Measurements from ENCODE around the gene KRTAP4-3.
"Not testable (repeated sequence)": the region's sequence is repeated elsewhere in the genome, so short reads cannot be mapped to it uniquely, and the experiment has no call there.

KRTAP4-3 gene

GRCh38 chr17:41168121-41168520 is at the start of gene KRTAP4-3:
TSS of gene KRTAP4-3 (minus strand) at chr17:41168221. CDS start at chr17:41168172, 49 bp downstream.
- Histone ChIP-seq H3K27ac (ENCODE audit: low read length) (no peak within 1 kb of the TSS), H3K27me3 (ENCODE audit: low read depth, low read length) (no peaks in the 10 kb centered on the region), H3K4me1 (ENCODE audit: control insufficient read depth in 1 of 2, insufficient read depth in 2 of 2, low read length in 2 of 2) (no peaks in the 10 kb centered on the region), H3K4me3 (ENCODE audit: low read depth in 1 of 2, low read length in 2 of 2) (no peak within 1 kb of the TSS), H3K36me3 (ENCODE audit: control insufficient read depth in 1 of 2, insufficient read depth in 2 of 2, low read length in 2 of 2) (no peaks in the 10 kb centered on the region), H3K9me3 (ENCODE audit: control insufficient read depth in 1 of 2, low read length in 2 of 2) (no peaks in the 10 kb centered on the region)

GRCh38 chr17:41215681-41216080 is 47.7 kb upstream of the KRTAP4-3 start:
- Histone ChIP-seq H3K4me3 (ENCODE audit: low read depth in 1 of 2, low read length in 2 of 2) (no peak overlapping the region), H3K27me3 (ENCODE audit: low read depth, low read length) (no peaks in the 10 kb centered on the region), H3K4me1 (ENCODE audit: control insufficient read depth in 1 of 2, insufficient read depth in 2 of 2, low read length in 2 of 2) (no peaks in the 10 kb centered on the region), H3K9me3 (ENCODE audit: control insufficient read depth in 1 of 2, low read length in 2 of 2) (no peaks in the 10 kb centered on the region), H3K27ac (ENCODE audit: low read length) (no peak overlapping the region), H3K36me3 (ENCODE audit: control insufficient read depth in 1 of 2, insufficient read depth in 2 of 2, low read length in 2 of 2) (no peaks in the 10 kb centered on the region)

DNA sequence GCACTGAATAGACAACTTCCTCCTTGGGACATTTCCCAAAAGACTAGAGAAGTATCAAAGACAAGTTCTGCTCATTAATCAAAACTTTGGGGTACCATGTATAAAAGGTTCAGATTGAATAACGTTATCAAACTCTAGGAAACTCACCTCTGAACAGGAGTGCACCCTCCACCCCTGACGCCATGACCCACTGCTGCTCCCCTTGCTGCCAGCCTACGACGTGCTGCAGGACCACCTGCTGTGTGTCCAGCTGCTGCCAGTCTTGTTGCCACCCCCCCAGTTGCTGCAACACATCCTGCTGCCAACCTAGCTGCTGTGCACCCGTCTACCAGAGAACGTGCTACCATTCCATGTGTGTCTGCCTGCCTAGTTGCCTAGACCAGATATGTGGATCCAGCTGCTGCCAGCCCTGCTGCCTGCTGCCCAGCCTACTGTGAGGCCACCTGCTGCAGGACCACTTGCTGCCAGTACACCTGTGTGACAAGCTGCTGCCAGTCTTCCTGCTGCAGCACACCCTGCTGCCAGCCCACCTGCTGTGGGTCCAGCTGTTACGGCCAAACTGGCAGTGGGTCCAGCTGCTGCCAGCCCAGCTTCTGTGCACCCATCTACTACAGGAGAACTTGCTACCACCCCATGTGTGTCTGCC is 44.6 kb upstream of the KRTAP4-3 start:
- Histone ChIP-seq H3K9me3 (ENCODE audit: control insufficient read depth in 1 of 2, low read length in 2 of 2) (peaks cover 0 to 2% of the 10 kb centered on the region in 2 donors), H3K27me3 (ENCODE audit: low read depth, low read length) (no peaks in the 10 kb centered on the region), H3K4me1 (ENCODE audit: control insufficient read depth in 1 of 2, insufficient read depth in 2 of 2, low read length in 2 of 2) (no peaks in the 10 kb centered on the region)

GRCh38 chr17:41211845-41212466 is 43.9 kb upstream of the KRTAP4-3 start:
- Histone ChIP-seq H3K27ac (ENCODE audit: low read length) (no peak overlapping the region), H3K36me3 (ENCODE audit: control insufficient read depth in 1 of 2, insufficient read depth in 2 of 2, low read length in 2 of 2) (no peaks in the 10 kb centered on the region), H3K4me1 (ENCODE audit: control insufficient read depth in 1 of 2, insufficient read depth in 2 of 2, low read length in 2 of 2) (no peaks in the 10 kb centered on the region), H3K4me3 (ENCODE audit: low read depth in 1 of 2, low read length in 2 of 2) (no peak overlapping the region), H3K9me3 (ENCODE audit: control insufficient read depth in 1 of 2, low read length in 2 of 2) (peaks cover 0 to 3% of the 10 kb centered on the region in 2 donors), H3K27me3 (ENCODE audit: low read depth, low read length) (no peaks in the 10 kb centered on the region)

More for the DNA sequence above, 44.6 kb upstream of the KRTAP4-3 start:
- Histone ChIP-seq H3K36me3 (ENCODE audit: control insufficient read depth in 1 of 2, insufficient read depth in 2 of 2, low read length in 2 of 2) (no peaks in the 10 kb centered on the region), H3K4me3 (ENCODE audit: low read depth in 1 of 2, low read length in 2 of 2) (no peak overlapping the region), H3K27ac (ENCODE audit: low read length) (no peak overlapping the region)

GRCh38 chr17:41199421-41200078 is 31.5 kb upstream of the KRTAP4-3 start:
- no peak overlapping the region for H3K4me3 ChIP-seq (ENCODE audit: low read depth in 1 of 2, low read length in 2 of 2)
- no peaks in the 10 kb centered on the region for H3K4me1 ChIP-seq (ENCODE audit: control insufficient read depth in 1 of 2, insufficient read depth in 2 of 2, low read length in 2 of 2)
- H3K36me3 ChIP-seq (ENCODE audit: control insufficient read depth in 1 of 2, insufficient read depth in 2 of 2, low read length in 2 of 2), result no peaks in the 10 kb centered on the region
- H3K27ac ChIP-seq (ENCODE audit: low read length), result no peak overlapping the region
- no peaks in the 10 kb centered on the region for H3K27me3 ChIP-seq (ENCODE audit: low read depth, low read length)
- no peaks in the 10 kb centered on the region for H3K9me3 ChIP-seq (ENCODE audit: control insufficient read depth in 1 of 2, low read length in 2 of 2)

DNA sequence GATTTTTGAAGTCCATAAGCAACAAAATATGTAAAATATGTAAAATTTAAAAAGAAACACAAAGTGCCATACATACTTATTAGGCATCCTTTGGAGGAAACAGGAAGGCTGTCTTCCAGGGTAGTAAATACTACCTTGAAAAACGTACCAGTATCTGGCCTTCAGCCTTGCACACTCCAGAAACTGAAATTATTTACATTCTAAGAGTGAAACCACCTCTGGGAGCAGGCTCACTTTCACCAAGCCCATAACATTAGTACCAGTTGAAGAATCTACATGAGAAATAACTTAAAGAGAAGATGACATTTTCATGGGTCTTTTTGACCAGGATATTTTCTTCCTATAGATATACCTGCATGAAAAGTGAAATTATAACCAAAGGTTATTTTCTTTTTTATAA is 28.0 kb upstream of the KRTAP4-3 start:
- Histone ChIP-seq H3K36me3 (ENCODE audit: control insufficient read depth in 1 of 2, insufficient read depth in 2 of 2, low read length in 2 of 2) (no peaks in the 10 kb centered on the region), H3K4me1 (ENCODE audit: control insufficient read depth in 1 of 2, insufficient read depth in 2 of 2, low read length in 2 of 2) (no peaks in the 10 kb centered on the region)

GRCh38 chr17:41190328-41190727 is 22.3 kb upstream of the KRTAP4-3 start:
- Histone ChIP-seq H3K4me1 (ENCODE audit: control insufficient read depth in 1 of 2, insufficient read depth in 2 of 2, low read length in 2 of 2) (no peaks in the 10 kb centered on the region), H3K4me3 (ENCODE audit: low read depth in 1 of 2, low read length in 2 of 2) (no peak overlapping the region), H3K9me3 (ENCODE audit: control insufficient read depth in 1 of 2, low read length in 2 of 2) (peaks cover 0 to 3% of the 10 kb centered on the region in 2 donors), H3K36me3 (ENCODE audit: control insufficient read depth in 1 of 2, insufficient read depth in 2 of 2, low read length in 2 of 2) (no peaks in the 10 kb centered on the region), H3K27ac (ENCODE audit: low read length) (no peak overlapping the region), H3K27me3 (ENCODE audit: low read depth, low read length) (no peaks in the 10 kb centered on the region)

More for the DNA sequence above, 28.0 kb upstream of the KRTAP4-3 start:
- Histone ChIP-seq H3K27ac (ENCODE audit: low read length) (no peak overlapping the region), H3K9me3 (ENCODE audit: control insufficient read depth in 1 of 2, low read length in 2 of 2) (peaks cover 0 to 3% of the 10 kb centered on the region in 2 donors), H3K4me3 (ENCODE audit: low read depth in 1 of 2, low read length in 2 of 2) (no peak overlapping the region), H3K27me3 (ENCODE audit: low read depth, low read length) (no peaks in the 10 kb centered on the region)

- not testable (repeated sequence) for H3K27ac ChIP-seq (ENCODE audit: low read length); H3K4me1 ChIP-seq (ENCODE audit: control insufficient read depth in 1 of 2, insufficient read depth in 2 of 2, low read length in 2 of 2); H3K4me3 ChIP-seq (ENCODE audit: low read depth in 1 of 2, low read length in 2 of 2); H3K27me3 ChIP-seq (ENCODE audit: low read depth, low read length); H3K36me3 ChIP-seq (ENCODE audit: control insufficient read depth in 1 of 2, insufficient read depth in 2 of 2, low read length in 2 of 2); H3K9me3 ChIP-seq (ENCODE audit: control insufficient read depth in 1 of 2, low read length in 2 of 2)
Measured at GRCh38 chr17:41189837-41190318, 21.9 kb upstream of the KRTAP4-3 start, which contains the start of gene KRTAP9-1. TSS of gene KRTAP9-1 (plus strand) at chr17:41189887. CDS start at chr17:41189887, 0 bp downstream.

GRCh38 chr17:41186872-41187271 is 18.9 kb upstream of the KRTAP4-3 start:
- H3K9me3 ChIP-seq (ENCODE audit: control insufficient read depth in 1 of 2, low read length in 2 of 2), result no peaks in the 10 kb centered on the region
- H3K27me3 ChIP-seq (ENCODE audit: low read depth, low read length), result no peaks in the 10 kb centered on the region
- no peak overlapping the region for H3K4me3 ChIP-seq (ENCODE audit: low read depth in 1 of 2, low read length in 2 of 2)
- H3K36me3 ChIP-seq (ENCODE audit: control insufficient read depth in 1 of 2, insufficient read depth in 2 of 2, low read length in 2 of 2), result no peaks in the 10 kb centered on the region
- H3K4me1 ChIP-seq (ENCODE audit: control insufficient read depth in 1 of 2, insufficient read depth in 2 of 2, low read length in 2 of 2), result no peaks in the 10 kb centered on the region
- H3K27ac ChIP-seq (ENCODE audit: low read length), result no peak overlapping the region

DNA sequence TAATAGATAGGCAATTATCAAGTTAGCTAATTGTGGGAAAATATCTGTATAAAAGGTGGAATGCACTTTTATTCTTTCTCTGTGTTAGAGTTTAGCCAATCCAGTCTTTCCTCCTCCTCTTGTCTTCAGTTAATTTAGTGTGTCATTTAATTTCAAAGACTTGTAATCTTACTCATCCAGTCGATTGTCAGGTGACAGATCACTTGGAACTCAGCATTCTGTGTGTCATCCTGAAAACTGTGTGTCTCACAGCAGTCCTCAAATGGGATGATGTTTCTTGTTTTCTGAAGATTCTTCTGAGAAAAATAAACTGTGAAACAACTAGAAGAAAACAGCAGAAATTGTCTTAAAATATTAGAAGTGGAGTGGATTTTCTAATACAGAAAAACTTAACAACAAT is 17.0 kb upstream of the KRTAP4-3 start:
- H3K9me3 ChIP-seq (ENCODE audit: control insufficient read depth in 1 of 2, low read length in 2 of 2), result no peaks in the 10 kb centered on the region
- no peaks in the 10 kb centered on the region for H3K27me3 ChIP-seq (ENCODE audit: low read depth, low read length)

DNA sequence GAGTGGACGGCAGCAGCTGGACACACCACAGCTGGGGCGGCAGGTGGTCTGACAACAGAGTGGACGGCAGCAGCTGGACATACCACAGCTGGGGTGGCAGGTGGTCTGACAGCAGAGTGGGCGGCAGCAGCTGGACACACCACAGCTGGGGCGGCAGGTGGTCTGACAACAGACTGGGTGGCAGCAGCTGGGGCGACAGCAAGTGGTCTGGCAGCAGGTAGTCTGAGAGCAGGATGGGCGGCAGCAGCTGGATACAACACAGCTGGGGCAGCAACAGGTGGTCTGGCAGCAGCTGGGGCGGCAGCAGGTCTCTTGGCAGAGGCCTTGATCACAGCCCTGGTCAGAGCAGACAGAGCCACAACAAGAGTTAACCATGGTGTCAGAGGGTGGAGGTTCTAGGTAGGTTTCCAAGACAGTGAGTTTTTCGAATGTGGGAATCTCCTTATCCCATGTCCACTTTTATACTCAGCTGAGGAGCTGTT is 16.5 kb upstream of the KRTAP4-3 start, which contains the start of gene KRTAP4-1:
TSS of gene KRTAP4-1 (minus strand) at position 432 of the 482 bp plus-strand sequence. CDS start at position 375, 57 bp downstream.
- Histone ChIP-seq H3K4me3 (ENCODE audit: low read depth in 1 of 2, low read length in 2 of 2) (no peak within 1 kb of the TSS), H3K9me3 (ENCODE audit: control insufficient read depth in 1 of 2, low read length in 2 of 2) (no peaks in the 10 kb centered on the region), H3K27me3 (ENCODE audit: low read depth, low read length) (no peaks in the 10 kb centered on the region), H3K4me1 (ENCODE audit: control insufficient read depth in 1 of 2, insufficient read depth in 2 of 2, low read length in 2 of 2) (no peaks in the 10 kb centered on the region), H3K36me3 (ENCODE audit: control insufficient read depth in 1 of 2, insufficient read depth in 2 of 2, low read length in 2 of 2) (no peaks in the 10 kb centered on the region), H3K27ac (ENCODE audit: low read length) (no peak within 1 kb of the TSS)

More for the DNA sequence above, 17.0 kb upstream of the KRTAP4-3 start:
- no peak overlapping the region for H3K4me3 ChIP-seq (ENCODE audit: low read depth in 1 of 2, low read length in 2 of 2)
- no peaks in the 10 kb centered on the region for H3K4me1 ChIP-seq (ENCODE audit: control insufficient read depth in 1 of 2, insufficient read depth in 2 of 2, low read length in 2 of 2)
- no peaks in the 10 kb centered on the region for H3K36me3 ChIP-seq (ENCODE audit: control insufficient read depth in 1 of 2, insufficient read depth in 2 of 2, low read length in 2 of 2)
- no peak overlapping the region for H3K27ac ChIP-seq (ENCODE audit: low read length)
